ENCODE data around the gene TNFAIP8L3.

DNA sequence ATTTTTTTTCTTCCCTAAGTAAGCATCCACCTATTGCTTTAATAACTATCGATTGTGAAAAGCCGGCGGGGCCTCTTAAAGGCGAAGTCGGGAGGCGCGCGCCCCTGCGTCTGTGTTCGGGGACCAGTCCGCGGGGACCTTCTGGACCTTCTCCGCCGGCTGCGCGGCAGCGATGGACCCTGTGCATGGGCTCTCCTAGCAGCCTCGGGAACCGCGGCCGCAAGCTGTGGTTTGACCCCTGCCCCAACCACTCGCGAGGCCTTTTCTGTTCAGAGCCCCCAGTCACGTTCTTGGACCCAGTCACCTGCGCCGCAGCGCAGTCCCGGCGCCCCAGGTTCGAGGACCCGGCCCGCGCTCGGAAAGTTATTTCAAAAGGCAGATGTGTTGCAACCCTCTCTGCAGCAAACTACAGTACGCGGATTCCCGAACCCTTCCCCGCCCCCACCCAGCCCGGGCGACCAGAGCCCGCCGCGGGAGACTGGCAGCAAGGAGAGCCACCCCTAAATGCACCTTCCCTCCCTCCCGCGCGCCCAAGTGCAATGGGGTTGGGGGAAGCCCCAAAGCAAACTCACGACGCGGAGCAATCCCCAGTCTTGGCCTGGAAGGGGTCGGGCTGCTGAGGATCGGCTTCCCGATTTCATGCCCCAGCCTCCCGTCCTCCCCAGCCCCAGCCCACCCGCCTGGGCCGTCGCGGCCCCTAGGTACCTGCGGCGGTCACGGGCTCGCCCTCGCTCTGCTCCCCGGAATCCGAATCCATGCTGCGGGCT lies 684 bp downstream of the TNFAIP8L3 start:
- no peak for TF ChIP-seq EZH2 (IDR thresholded peaks at IDR 0.05; ENCODE audit: borderline replicate concordance, low read depth, low read length)
- TF ChIP-seq GABPA (tag; conservative IDR thresholded peaks at IDR 0.05; ENCODE audit: low read depth): no peak
- TF ChIP-seq SP1 (CRISPR knock-in tag; IDR thresholded peaks at IDR 0.05): no peak
- TF ChIP-seq, protein P1, sequence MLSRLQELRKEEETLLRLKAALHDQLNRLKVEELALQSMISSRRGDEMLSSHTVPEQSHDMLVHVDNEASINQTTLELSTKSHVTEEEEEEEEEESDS (CRISPR knock-in tag; IDR thresholded peaks at IDR 0.05): no peak
- no peak for TF ChIP-seq DDX20 (tag; IDR thresholded peaks at IDR 0.05; ENCODE audit: low read depth)
- no peak for TF ChIP-seq BHLHE40 (IDR thresholded peaks at IDR 0.05; ENCODE audit: low read length)
- no peak for TF ChIP-seq RFX7 (CRISPR knock-in tag; IDR thresholded peaks at IDR 0.05)
- no peak for TF ChIP-seq CREB1 (IDR thresholded peaks at IDR 0.05)
- no peak for TF ChIP-seq CREB1 (CRISPR knock-in tag; IDR thresholded peaks at IDR 0.05)
- no peak for TF ChIP-seq MEF2A (IDR thresholded peaks at IDR 0.05; ENCODE audit: control insufficient read depth, low read depth, low read length)
- TF ChIP-seq, protein P2, sequence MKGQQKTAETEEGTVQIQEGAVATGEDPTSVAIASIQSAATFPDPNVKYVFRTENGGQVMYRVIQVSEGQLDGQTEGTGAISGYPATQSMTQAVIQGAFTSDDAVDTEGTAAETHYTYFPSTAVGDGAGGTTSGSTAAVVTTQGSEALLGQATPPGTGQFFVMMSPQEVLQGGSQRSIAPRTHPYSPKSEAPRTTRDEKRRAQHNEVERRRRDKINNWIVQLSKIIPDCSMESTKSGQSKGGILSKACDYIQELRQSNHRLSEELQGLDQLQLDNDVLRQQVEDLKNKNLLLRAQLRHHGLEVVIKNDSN (CRISPR knock-in tag; IDR thresholded peaks at IDR 0.05): no peak
- TF ChIP-seq FOXA3 (CRISPR knock-in tag; conservative IDR thresholded peaks at IDR 0.05 in 1 of 2, IDR thresholded peaks at IDR 0.05 in 1 of 2): no peak
- TF ChIP-seq SRF (CRISPR knock-in tag; IDR thresholded peaks at IDR 0.05): no peak
- no peak for TF ChIP-seq DNMT1 (IDR thresholded peaks at IDR 0.05)

Data from K562 (cell line).